Pons (tissue), 1 donor: Measurements from ENCODE around the gene SOX11.

Experiments
- DNase-seq: peaks from one replicate; pipeline ENCODE4 v3.0.0-alpha.2; 2016; ENCODE audit warnings: low spot score

Gene SOX11

GRCh38 chr2:5725072-5725471 is 32.9 kb downstream of the SOX11 start:
- DNase-seq: no peak

GRCh38 chr2:5725794-5726463 is 33.7 kb downstream of the SOX11 start:
- DNase-seq: peak; percentile 12

GRCh38 chr2:5727235-5727634 is 35.1 kb downstream of the SOX11 start:
- no peak for DNase-seq

GRCh38 chr2:5729416-5729815 is 37.2 kb downstream of the SOX11 start:
- no peak for DNase-seq

DNA sequence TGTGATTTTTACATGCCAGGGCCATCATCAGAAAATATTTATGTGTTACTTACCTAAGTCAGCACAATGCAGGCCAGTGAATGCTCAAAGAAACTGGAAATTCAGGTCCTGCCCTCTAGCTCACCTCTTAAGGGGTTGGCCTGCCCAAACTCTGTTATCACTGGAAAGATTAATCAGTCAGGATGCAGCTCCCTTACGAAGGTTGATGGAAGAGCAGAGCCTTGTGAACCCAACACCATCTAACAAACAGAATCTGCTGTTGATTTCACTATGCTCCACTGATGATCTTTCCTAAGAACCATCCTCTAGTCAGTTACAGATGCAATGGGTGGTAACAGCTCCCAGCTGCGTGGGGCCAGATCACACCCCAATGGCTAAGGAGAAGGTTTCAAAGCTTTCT is 38.2 kb downstream of the SOX11 start:
- no peak for DNase-seq

- no peak for DNase-seq
Observed at GRCh38 chr2:5734859-5735520, 42.8 kb downstream of the SOX11 start.

DNA sequence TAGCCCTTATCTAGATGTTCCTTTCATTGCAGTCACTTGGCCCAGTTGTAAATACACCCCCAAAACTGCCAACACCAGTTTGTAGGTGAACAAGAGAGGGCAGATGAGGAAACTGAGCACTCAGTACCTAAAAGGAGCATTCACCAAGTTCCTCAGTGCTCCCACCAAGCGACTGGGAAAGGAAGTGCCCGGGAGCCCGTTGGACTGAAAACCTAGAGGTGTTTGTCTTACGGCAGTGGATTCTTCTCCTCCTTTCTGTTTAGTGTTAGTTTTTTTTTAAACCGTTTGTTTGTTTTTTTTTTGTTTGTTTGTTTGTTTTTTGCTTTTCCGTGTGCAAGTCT is 43.3 kb downstream of the SOX11 start:
- no peak for DNase-seq

- no peak for DNase-seq
Observed at GRCh38 chr2:5736050-5736449, 43.9 kb downstream of the SOX11 start.

GRCh38 chr2:5736886-5737285 is 44.7 kb downstream of the SOX11 start:
- DNase-seq: no peak

DNA sequence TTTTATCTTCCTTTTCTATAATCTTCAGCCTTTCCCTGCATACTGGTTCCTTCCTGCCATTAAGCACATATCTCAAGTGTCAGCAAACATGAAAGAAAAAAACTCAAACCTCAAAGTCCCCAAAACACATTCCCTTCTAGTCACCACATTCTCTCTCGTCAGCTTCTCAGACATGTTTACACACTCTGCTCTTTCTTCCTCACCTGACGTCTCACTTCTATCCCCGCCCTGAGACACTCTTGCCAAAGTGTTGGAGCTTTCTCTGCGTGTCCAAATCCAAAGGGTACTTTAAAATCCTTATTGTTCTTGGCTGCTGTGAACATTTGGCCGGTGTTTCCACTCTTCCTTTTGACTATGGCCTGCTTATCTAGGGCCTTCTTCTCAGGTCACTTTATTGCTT is 47.9 kb downstream of the SOX11 start:
- DNase-seq: no peak

DNA sequence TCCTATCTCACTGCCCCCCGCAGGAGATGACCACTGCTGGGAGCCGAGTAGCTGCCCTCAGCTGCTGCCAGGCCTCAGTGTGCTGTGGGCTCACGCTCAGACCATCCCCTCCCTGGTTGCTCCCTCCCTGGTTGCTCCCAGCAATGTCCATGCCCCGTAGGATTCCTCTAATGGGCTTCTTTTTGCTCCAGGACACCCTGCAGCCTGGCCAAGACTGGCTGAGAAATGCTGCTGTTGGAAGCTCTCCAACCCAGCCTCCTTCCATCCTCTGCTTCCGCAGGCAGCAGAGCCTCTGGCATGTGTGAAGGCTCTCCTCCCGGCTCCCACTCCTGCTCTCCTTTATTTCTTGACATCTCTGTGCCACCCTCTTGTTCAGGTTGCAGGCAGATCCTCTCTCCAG is 48.6 kb downstream of the SOX11 start:
- no peak for DNase-seq

DNA sequence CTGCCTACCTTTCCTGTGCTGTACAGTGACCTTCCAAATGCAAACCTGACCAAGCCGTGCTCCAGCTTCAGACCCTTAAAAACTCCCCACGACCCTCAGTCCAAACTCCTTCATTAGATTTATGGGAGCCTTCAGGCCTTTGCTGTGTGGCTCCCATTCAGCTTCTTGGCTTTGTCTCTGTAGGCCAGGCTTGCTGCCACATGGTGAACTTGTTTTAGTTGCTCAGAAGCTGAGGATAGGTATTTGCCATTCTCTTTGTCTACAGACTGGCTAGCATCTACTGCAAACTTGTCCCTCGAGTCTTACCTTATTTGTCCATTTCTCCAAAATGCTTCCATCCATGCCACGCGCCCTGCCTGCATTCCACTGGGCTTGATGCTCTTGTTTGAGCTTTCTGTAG is 49.1 kb downstream of the SOX11 start:
- no peak for DNase-seq

- DNase-seq: no peak
Observed at GRCh38 chr2:5742126-5742525, 49.9 kb downstream of the SOX11 start.

DNA sequence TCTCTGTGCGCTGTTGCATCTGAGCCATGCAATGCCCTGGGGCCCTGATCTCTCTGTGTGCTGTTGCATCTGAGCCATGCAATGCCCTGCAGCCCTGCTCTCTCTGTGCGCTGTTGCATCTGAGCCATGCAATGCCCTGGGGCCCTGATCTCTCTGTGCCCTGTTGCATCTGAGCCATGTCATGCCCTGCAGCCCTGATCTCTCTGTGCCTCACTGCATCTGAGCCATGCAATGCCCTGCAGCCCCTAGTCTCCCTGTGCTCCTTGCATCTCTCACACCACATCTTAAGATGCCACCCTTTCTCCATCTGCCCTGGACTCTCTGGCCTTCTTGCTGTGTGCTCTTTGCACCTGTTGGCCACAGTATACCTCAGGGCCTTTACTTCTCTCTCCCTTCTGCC is 56.2 kb downstream of the SOX11 start:
- no peak for DNase-seq

DNA sequence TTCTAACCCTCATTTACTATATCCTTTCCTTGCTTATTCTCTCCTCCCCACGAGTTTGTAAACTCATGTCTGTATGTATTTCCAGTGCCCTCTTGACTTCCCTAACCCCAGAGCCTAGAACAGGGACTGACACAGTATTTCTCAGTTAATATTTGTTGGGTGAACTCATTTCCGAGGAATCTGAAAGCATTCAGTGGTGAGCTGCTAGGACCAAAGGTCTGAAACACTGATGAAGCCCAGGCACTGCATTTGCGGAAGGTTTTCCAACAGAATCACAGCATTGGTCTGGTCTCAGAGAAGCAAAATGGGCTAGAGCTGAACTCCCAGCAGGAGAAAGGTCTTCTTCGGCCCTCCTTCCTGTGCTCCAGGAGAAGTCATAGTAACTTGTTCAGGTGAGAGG is 56.8 kb downstream of the SOX11 start:
- DNase-seq: no peak

- no peak for DNase-seq
Observed at GRCh38 chr2:5749347-5749746, 57.2 kb downstream of the SOX11 start.
